ENCODE measurements around the gene RFTN1. TPM values are rescaled to one million over a fixed set of nuclear protein-coding genes. Genes with fewer than 3 reads are reported as not detected.

RFTN1 gene
- total and polyA plus RNA-seq, 2 donors (not counting 1 experiment from before 2014, with no cell fraction given), result 35.1 to 35.5 TPM

DNA sequence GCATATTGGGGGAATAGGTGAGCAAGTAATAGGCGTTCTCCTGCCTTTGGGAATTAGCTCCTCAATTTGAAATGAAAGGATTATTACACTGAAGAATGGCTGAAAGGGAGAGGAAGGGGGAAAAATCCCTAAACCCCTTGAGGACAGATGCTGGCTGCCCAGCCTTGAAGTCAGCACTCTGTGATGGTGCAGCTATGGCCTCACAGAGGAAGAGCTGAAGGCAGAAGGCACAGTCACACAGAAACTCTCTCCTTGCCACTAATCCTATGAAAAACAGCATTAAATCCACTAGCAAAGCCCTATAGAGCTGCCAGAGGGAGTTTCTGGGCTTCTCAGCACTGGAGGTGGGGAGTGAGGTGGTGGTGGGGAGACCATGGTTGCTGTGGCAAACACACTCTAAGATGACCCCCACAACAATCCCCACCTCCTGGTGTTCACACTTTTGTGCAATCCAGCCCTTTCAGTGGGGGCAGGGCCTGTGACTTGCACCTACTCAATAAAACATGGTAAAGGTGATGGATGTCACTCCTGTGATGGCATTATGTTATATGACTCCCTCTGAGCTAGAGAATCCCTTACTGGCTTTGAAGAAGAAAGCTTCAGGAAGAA, 101.2 kb downstream of the RFTN1 start:
- DNase-seq (ENCODE audit: low read depth in 2 of 2), result no peak

GRCh38 chr3:16411441-16411840, 102.1 kb downstream of the RFTN1 start:
- Histone ChIP-seq H3K4me2 (ENCODE audit: extremely low read depth, insufficient read depth, low read length) (no peak overlapping the region), H3K9me3 (ENCODE audit: control insufficient read depth, insufficient read depth, low read depth, low read length) (no peaks in the 10 kb centered on the region), H2AFZ (ENCODE audit: low read length) (no peak overlapping the region), H3K9ac (ENCODE audit: insufficient read depth, low read length) (no peak overlapping the region), H3K36me3 (ENCODE audit: control insufficient read depth, insufficient read depth, low read length) (no peaks in the 10 kb centered on the region), H4K20me1 (ENCODE audit: control insufficient read depth, extremely low read depth, insufficient read depth, low read length) (no peaks in the 10 kb centered on the region), H3K4me3 (replicated peaks in 1 of 4; ENCODE audit: control extremely low read depth in 1 of 4, insufficient read depth in 1 of 4, low read depth in 3 of 4, low read length in 4 of 4) (no peak overlapping the region), H3K4me1 (ENCODE audit: control insufficient read depth, extremely low read depth, insufficient read depth, low read length) (peaks cover 2% of the 10 kb centered on the region), H3K79me2 (ENCODE audit: control insufficient read depth, insufficient read depth, low read length) (no peaks in the 10 kb centered on the region), H3K27ac (ENCODE audit: insufficient read depth, low read length) (no peak overlapping the region), H3K27me3 (ENCODE audit: control insufficient read depth, insufficient read depth, low read length) (no peaks in the 10 kb centered on the region)
- DNase-seq (ENCODE audit: low read depth in 2 of 2), result no peak
- TF ChIP-seq EZH2 (IDR thresholded peaks at IDR 0.05; ENCODE audit: low read length, missing control alignments), result no peak
- TF ChIP-seq, protein P1, sequence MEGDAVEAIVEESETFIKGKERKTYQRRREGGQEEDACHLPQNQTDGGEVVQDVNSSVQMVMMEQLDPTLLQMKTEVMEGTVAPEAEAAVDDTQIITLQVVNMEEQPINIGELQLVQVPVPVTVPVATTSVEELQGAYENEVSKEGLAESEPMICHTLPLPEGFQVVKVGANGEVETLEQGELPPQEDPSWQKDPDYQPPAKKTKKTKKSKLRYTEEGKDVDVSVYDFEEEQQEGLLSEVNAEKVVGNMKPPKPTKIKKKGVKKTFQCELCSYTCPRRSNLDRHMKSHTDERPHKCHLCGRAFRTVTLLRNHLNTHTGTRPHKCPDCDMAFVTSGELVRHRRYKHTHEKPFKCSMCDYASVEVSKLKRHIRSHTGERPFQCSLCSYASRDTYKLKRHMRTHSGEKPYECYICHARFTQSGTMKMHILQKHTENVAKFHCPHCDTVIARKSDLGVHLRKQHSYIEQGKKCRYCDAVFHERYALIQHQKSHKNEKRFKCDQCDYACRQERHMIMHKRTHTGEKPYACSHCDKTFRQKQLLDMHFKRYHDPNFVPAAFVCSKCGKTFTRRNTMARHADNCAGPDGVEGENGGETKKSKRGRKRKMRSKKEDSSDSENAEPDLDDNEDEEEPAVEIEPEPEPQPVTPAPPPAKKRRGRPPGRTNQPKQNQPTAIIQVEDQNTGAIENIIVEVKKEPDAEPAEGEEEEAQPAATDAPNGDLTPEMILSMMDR (conservative IDR thresholded peaks at IDR 0.05 in 1 of 2, IDR thresholded peaks at IDR 0.05 in 1 of 2; ENCODE audit: low read depth in 1 of 2, low read length in 2 of 2), result no peak

More for the DNA sequence above, 101.2 kb downstream of the RFTN1 start:
- Histone ChIP-seq H3K27me3 (ENCODE audit: control insufficient read depth, insufficient read depth, low read length) (no peaks in the 10 kb centered on the region), H3K27ac (ENCODE audit: insufficient read depth, low read length) (no peak overlapping the region), H3K9ac (ENCODE audit: insufficient read depth, low read length) (no peak overlapping the region), H2AFZ (ENCODE audit: low read length) (no peak overlapping the region), H3K4me2 (ENCODE audit: extremely low read depth, insufficient read depth, low read length) (no peak overlapping the region), H3K36me3 (ENCODE audit: control insufficient read depth, insufficient read depth, low read length) (no peaks in the 10 kb centered on the region), H3K4me1 (ENCODE audit: control insufficient read depth, extremely low read depth, insufficient read depth, low read length) (no peaks in the 10 kb centered on the region), H3K79me2 (ENCODE audit: control insufficient read depth, insufficient read depth, low read length) (no peaks in the 10 kb centered on the region), H3K9me3 (ENCODE audit: control insufficient read depth, insufficient read depth, low read depth, low read length) (no peaks in the 10 kb centered on the region), H4K20me1 (ENCODE audit: control insufficient read depth, extremely low read depth, insufficient read depth, low read length) (no peaks in the 10 kb centered on the region), H3K4me3 (replicated peaks in 1 of 4; ENCODE audit: control extremely low read depth in 1 of 4, insufficient read depth in 1 of 4, low read depth in 3 of 4, low read length in 4 of 4) (no peak overlapping the region)
- TF ChIP-seq, protein P1 (conservative IDR thresholded peaks at IDR 0.05 in 1 of 2, IDR thresholded peaks at IDR 0.05 in 1 of 2; ENCODE audit: low read depth in 1 of 2, low read length in 2 of 2), result no peak
- TF ChIP-seq EZH2 (IDR thresholded peaks at IDR 0.05; ENCODE audit: low read length, missing control alignments), result no peak

GRCh38 chr3:16410659-16411058, 102.8 kb downstream of the RFTN1 start:
- no peak overlapping the region for H3K27ac ChIP-seq (ENCODE audit: insufficient read depth, low read length)
- H4K20me1 ChIP-seq (ENCODE audit: control insufficient read depth, extremely low read depth, insufficient read depth, low read length), result no peaks in the 10 kb centered on the region
- H2AFZ ChIP-seq (ENCODE audit: low read length), result no peak overlapping the region
- no peak overlapping the region for H3K4me3 ChIP-seq (replicated peaks in 1 of 4; ENCODE audit: control extremely low read depth in 1 of 4, insufficient read depth in 1 of 4, low read depth in 3 of 4, low read length in 4 of 4)
- H3K4me1 ChIP-seq (ENCODE audit: control insufficient read depth, extremely low read depth, insufficient read depth, low read length), result peaks cover 2% of the 10 kb centered on the region
- no peak overlapping the region for H3K4me2 ChIP-seq (ENCODE audit: extremely low read depth, insufficient read depth, low read length)
- H3K9ac ChIP-seq (ENCODE audit: insufficient read depth, low read length), result no peak overlapping the region
- H3K79me2 ChIP-seq (ENCODE audit: control insufficient read depth, insufficient read depth, low read length), result no peaks in the 10 kb centered on the region
- no peaks in the 10 kb centered on the region for H3K36me3 ChIP-seq (ENCODE audit: control insufficient read depth, insufficient read depth, low read length)
- TF ChIP-seq EZH2 (IDR thresholded peaks at IDR 0.05; ENCODE audit: low read length, missing control alignments), result no peak
- TF ChIP-seq, protein P1 (conservative IDR thresholded peaks at IDR 0.05 in 1 of 2, IDR thresholded peaks at IDR 0.05 in 1 of 2; ENCODE audit: low read depth in 1 of 2, low read length in 2 of 2), result no peak
- peak in 1 of 2 donors; percentile 22 for DNase-seq (ENCODE audit: low read depth in 2 of 2)
- H3K9me3 ChIP-seq (ENCODE audit: control insufficient read depth, insufficient read depth, low read depth, low read length), result no peaks in the 10 kb centered on the region
- no peaks in the 10 kb centered on the region for H3K27me3 ChIP-seq (ENCODE audit: control insufficient read depth, insufficient read depth, low read length)
